HL-60/S4 treated with retinoic acid at 250 ng/mL for 4 days and 3 days (cell line): Measurements from ENCODE around the gene ARHGAP15.

Experiments used
- in situ Hi-C: fragments of 300-500 bp; cut with MboI; formaldehyde crosslinking; loops from 2 replicates; pipeline ENCODE4 v1.7.0; 2022; ENCODE audit warnings: low sequenced_read_pairs

Gene ARHGAP15

GRCh38 chr2:143674051-143674450 lies 544.8 kb downstream of the ARHGAP15 start:
- in situ Hi-C loops = no loop called here

DNA sequence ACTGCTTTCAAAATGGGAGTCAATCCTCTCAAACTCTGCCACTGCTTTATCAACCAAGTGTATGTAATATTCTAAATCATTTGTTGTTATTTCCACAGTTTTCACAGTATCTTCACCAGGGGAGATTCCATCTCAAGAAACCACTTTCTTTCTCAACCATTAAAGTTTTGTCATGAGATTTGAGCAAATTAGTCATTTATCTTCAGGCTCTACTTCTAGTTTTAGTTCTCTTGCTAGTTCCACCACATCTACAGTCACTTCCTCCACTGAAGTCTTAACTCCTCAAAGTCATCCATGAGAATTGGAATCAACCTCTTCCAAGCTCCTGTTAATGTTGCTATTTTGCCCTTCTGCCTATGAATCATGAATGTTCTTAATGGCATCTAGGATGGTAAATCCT lies 545.8 kb downstream of the ARHGAP15 start:
- in situ Hi-C loops = no loop called here

GRCh38 chr2:143679617-143680016 lies 550.4 kb downstream of the ARHGAP15 start:
- in situ Hi-C loops = no loop called here

DNA sequence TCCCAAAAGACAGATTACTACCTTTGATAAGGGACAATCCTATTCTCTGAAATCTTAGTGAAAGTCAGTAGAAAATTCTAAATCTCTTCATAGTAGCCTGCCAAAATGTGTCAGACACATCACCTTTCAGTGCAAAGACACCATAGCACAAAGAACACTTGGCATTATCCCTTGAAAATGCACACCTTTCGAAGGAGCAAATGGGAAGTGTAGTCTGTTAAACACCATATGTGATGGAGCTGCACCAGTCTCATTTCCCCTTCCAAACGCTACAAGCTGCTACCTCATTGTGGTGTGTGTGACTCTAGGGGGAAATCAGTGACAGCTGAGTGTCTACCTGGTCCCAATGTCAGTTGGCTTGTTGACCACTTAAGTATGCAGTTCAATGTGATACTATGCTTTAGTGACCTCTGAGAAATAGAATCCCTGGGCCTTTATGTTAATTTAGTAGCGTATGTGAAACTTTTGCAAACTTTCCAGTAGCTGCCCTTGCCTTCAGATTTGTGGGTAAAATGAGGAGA lies 551.7 kb downstream of the ARHGAP15 start:
- in situ Hi-C loops = no loop called here

GRCh38 chr2:143682436-143683055 lies 553.3 kb downstream of the ARHGAP15 start:
- in situ Hi-C loops = no loop called here

DNA sequence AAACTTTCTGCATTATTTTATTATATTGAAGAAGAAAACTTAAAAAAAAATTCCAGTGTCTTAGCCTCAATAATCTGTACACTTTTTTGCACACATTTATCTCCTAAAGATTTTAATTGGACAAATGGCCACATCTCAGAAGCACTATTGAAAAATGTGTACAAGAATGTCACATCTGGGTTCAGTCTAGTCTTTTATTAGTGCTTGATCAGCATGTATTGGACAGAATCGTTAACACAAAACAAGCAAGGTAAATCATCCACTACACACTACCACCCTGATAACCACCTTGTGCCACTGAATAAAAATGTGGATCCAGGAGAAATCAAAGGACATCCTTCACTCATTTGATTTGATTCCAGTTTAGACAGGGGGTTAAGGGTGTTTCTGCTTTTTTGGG lies 554.8 kb downstream of the ARHGAP15 start:
- in situ Hi-C loops = no loop called here

- in situ Hi-C loops = no loop called here
These were observed 555.5 kb downstream of the ARHGAP15 start for GRCh38 chr2:143684551-143685320.

DNA sequence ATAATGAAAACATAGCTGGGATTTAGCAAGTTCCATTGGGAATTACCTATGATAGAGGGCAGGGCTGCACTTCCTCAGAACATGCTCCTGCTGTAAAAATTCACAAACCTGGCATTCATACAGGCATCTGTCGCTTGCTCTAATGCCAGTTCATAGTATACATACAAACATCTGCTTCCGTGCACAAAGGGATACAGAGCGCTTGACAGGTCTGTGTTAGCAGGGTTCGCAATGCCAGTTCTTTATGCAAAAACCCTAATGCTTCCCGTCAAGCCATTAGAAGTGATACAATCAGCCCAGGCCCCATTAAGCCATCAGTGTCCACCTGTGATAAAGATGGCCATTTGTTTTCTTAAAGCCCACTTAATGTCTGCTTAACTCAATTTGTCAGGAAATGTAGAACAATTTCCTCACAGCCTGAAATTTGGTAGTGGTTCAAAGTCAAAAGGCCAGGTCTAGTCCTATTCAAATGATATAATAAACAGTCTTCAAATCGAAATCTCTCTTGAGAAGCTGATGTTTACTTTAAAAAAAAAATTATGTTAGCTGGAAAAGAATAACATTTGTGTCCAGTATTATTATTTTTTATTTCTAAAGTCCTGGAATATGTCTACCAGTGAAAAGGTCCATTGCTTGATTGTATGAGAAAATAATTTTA lies 556.3 kb downstream of the ARHGAP15 start:
- in situ Hi-C loops = no loop called here

DNA sequence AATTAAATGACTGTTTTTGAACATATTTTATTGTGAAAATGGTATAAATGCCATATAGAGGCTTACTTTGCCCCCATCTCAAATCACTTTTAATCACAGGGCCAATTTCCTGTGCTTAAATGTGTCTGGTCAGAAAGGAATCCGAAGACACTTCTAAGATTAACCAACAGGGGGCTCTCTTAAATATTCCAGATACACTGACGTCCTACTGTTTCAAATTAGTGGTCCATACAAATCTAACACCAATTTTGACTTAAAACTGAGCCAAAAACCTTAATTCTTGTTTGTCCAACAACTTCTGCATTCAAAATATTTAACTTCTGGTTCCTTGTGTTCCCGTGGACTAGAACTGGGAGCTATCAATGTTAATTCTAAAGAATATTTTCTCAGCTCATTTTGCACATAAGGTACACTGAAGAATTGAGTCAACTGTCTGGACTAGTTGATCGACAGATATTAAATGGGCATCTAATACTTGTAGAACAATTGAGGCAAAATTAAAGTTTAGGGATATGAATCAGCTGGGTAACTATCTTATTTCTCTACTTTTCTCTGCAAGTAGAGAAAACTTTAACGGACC lies 557.5 kb downstream of the ARHGAP15 start:
- in situ Hi-C loops = no loop called here

- in situ Hi-C loops = no loop called here
These were observed 559.0 kb downstream of the ARHGAP15 start for GRCh38 chr2:143688248-143688647.

- in situ Hi-C loops = no loop called here
These were observed 559.6 kb downstream of the ARHGAP15 start for GRCh38 chr2:143688815-143689214.

DNA sequence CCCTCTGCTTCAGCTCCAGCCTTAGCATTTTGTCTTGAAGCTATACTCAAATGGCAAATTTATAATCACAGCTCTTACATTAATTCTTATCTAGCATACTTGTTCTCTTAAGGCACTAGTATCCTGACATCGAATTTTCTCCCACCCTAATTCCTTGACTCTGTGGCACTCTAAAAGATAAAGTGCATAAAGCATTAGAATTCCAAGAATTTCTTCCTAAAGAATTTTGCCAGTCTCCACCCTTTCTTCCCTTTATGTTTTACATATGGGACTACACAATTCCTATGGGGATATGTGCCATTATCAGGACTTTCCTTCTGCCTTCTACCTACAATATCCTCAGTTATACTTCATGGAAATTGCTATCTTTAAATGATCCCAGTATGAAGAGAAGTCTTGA lies 560.3 kb downstream of the ARHGAP15 start:
- in situ Hi-C loops = no loop called here

DNA sequence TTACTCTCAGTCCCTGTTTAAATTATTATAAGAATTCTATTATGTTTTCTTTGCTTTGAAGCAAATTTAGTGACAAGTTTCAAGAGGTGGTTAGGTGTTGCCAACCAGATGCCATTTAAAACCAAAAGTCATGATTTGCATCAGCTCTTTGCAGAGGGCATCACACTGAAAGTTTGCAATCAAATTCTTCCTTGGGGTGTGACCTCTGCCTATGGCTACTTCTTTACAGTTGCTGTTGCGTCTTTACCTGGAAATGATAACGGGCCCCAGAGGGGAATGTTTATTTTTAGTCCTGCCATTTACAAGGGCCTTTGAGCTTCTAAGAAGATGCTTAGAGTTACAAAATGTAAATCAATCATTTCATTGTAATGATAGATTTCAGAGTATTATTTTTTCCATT lies 561.0 kb downstream of the ARHGAP15 start:
- in situ Hi-C loops = no loop called here

DNA sequence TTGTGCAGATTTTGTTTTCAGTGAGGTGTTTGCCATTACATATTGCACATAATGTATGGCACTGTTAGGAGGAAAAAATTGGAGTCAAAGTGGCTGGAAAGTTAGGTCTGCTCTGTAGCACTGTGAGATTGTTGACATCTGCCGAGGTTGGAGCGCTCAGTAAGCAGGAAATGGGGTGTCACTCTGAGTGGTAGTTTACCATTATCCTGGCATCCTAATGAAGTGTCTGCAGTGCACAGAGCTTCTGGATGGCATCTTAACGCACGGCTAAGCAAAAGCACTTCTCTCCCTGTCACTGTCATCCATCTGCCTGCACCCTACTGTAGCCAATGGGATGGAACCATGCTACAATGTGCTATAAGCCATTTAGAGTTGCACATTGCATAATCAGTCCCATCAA lies 561.9 kb downstream of the ARHGAP15 start:
- in situ Hi-C loops = no loop called here

DNA sequence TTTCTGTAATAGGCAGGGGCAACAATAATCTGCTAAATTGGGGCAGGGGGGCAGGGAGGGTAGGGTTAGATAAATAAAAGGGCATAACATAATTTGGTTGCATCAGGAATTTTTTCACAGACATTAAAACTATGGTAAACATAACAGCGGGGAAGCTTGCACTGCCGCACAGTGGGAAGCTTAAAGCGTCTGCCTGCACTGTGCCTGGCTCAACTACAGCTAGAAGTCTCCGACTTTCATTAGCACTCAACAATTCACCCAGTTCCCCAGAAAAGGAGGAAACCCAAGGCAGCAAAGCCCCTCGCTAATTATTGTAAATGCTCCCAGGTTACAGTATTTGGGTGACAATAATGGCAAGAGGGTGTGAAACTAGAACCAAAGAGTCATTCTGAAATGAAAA lies 562.9 kb downstream of the ARHGAP15 start:
- in situ Hi-C loops = no loop called here

GRCh38 chr2:143692967-143693366 lies 563.7 kb downstream of the ARHGAP15 start:
- in situ Hi-C loops = no loop called here

DNA sequence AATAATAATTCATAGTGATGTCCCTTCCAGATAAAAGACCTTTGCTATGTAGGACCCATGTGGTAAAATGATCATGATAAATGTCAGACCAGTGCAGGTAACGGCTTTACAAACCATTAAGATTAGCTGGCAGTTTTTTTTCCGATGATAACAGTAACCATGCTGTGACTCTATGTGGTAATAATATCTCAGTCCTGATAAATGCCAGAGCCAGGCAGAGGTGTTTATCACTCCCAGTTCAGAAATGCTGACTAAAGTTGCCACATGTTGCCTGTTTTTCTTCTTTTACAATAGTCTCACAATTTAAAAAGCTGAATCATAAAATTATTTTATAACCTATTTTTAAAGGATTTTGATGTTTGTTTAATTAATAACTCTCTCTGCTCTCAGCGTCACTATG lies 565.1 kb downstream of the ARHGAP15 start:
- in situ Hi-C loops = no loop called here

DNA sequence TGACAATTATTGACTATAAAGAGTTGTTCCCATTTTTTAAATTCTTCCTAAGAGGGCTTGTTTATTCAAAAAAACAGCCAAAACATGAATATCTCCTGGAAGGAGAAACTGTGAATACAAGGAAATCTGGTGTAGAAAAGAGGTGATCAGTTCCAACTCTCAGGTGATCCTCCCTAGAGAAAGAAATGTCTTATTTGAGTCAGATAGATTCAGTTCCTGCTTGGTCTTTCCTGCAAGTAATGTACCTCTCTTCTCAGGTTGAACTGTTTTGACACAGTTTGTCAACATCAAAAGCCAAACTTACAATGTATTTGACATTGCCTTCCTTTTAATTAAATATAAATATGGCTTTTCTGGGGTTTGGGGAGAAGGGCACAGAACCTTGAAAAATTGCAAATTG lies 567.4 kb downstream of the ARHGAP15 start:
- in situ Hi-C loops = no loop called here

- in situ Hi-C loops = no loop called here
These were observed 568.5 kb downstream of the ARHGAP15 start for GRCh38 chr2:143697744-143698143.

DNA sequence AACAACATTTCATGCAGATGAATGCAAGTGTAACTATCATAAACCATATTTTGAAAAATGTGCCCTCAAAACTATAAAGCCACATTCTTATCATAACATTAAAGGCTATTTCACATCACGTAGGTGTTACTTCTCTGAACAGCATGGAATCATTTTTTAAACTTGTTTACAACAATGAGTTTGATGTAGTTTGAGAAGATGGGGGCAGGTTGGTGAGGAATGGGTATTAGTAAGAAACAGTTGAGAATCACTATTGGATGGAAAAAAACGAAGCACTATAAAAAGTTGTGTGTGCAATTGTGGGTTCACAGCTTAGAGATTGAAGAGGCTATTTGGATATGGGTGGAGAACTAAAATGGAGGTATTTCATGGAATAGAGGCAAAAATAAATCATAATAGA lies 569.1 kb downstream of the ARHGAP15 start:
- in situ Hi-C loops = no loop called here

- in situ Hi-C loops = no loop called here
These were observed 569.8 kb downstream of the ARHGAP15 start for GRCh38 chr2:143698888-143699570.
